ENCODE data around the gene DPCD. TPM values are rescaled to one million over a fixed set of nuclear protein-coding genes. Genes with fewer than 3 reads are reported as not detected.

DPCD gene
- total RNA-seq, 2 donors from 2014 or later: 33.3 to 52.0 TPM

DNA sequence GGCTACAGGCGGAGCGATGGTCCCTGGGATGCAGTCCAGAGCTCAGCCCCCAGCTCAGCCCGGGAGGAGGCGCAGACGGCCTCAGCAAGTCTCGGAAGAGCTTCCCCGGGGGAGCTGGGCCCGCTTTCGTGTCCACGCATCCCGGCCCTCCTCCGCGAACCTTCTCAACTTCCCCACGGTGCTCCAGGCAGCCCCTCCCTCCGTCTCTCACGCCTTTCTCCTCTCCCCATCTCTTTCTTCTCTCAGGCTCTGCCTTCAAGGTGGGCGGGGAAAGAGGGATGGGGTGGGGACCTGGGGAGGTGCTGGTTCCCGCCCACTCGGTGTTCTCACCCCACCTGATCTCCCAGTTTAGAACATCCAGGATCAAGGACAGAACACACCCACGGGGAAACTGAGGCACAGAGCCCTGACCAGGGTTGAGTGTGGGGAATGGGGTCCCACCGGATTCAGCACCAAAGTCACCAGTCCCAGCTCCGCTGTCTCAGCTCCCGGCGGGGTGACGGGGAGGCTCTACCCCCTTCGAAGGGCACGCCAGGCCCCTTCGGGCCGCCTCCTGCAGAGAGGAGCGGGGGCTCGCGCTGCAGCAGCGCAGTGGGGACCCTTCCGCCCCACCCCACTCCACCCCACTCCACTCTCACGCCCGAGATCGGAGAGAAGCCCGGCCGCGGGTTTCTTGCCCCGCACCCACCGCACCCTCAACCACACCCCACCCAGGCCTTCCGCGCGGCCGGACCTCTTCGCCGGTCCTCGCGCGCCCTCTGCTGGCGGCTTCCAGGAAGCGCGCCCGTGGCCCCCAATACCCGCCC is 18.3 kb upstream of the DPCD start:
- H3K27ac Mint-ChIP-seq: no peak overlapping the region
- peaks cover 9% of the 10 kb centered on the region for H3K4me1 Mint-ChIP-seq
- TF ChIP-seq, protein P1, sequence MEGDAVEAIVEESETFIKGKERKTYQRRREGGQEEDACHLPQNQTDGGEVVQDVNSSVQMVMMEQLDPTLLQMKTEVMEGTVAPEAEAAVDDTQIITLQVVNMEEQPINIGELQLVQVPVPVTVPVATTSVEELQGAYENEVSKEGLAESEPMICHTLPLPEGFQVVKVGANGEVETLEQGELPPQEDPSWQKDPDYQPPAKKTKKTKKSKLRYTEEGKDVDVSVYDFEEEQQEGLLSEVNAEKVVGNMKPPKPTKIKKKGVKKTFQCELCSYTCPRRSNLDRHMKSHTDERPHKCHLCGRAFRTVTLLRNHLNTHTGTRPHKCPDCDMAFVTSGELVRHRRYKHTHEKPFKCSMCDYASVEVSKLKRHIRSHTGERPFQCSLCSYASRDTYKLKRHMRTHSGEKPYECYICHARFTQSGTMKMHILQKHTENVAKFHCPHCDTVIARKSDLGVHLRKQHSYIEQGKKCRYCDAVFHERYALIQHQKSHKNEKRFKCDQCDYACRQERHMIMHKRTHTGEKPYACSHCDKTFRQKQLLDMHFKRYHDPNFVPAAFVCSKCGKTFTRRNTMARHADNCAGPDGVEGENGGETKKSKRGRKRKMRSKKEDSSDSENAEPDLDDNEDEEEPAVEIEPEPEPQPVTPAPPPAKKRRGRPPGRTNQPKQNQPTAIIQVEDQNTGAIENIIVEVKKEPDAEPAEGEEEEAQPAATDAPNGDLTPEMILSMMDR (conservative IDR thresholded peaks at IDR 0.05): peak; percentile 96
- peaks cover 69% of the 10 kb centered on the region for H3K27me3 ChIP-seq (ENCODE audit: control insufficient read depth, insufficient read depth, low read length, poor library complexity, severe bottlenecking)
- H3K27ac ChIP-seq (ENCODE audit: low read depth, low read length): no peak overlapping the region
- H3K36me3 Mint-ChIP-seq (ENCODE audit: low read depth): no peaks in the 10 kb centered on the region
- peak overlapping the region; percentile 60 for H3K4me3 Mint-ChIP-seq
- peaks cover 4% of the 10 kb centered on the region for H3K9me3 Mint-ChIP-seq
- peak; percentile 92 for DNase-seq
- peaks cover 81% of the 10 kb centered on the region for H3K27me3 Mint-ChIP-seq (ENCODE audit: insufficient read depth)
- peak overlapping the region; percentile 42 for H3K9ac ChIP-seq (ENCODE audit: extremely low read depth, low read length, poor library complexity, severe bottlenecking)
- H3K36me3 ChIP-seq (ENCODE audit: control insufficient read depth, insufficient read depth, low read length): no peaks in the 10 kb centered on the region
- H3K4me3 ChIP-seq (ENCODE audit: low read length): peak overlapping the region; percentile 82
- WGBS, 2 experiments (ENCODE audit: insufficient coverage in 1 of 2, insufficient read length in 1 of 2): 0 to 5% methylated on average over 1 to 53 of the region's 56 CpGs
- peaks cover 3% of the 10 kb centered on the region for H3K4me1 ChIP-seq (ENCODE audit: control insufficient read depth, insufficient read depth, low read length)
- H3K9me3 ChIP-seq (ENCODE audit: control insufficient read depth, low read length): no peaks in the 10 kb centered on the region

DNA sequence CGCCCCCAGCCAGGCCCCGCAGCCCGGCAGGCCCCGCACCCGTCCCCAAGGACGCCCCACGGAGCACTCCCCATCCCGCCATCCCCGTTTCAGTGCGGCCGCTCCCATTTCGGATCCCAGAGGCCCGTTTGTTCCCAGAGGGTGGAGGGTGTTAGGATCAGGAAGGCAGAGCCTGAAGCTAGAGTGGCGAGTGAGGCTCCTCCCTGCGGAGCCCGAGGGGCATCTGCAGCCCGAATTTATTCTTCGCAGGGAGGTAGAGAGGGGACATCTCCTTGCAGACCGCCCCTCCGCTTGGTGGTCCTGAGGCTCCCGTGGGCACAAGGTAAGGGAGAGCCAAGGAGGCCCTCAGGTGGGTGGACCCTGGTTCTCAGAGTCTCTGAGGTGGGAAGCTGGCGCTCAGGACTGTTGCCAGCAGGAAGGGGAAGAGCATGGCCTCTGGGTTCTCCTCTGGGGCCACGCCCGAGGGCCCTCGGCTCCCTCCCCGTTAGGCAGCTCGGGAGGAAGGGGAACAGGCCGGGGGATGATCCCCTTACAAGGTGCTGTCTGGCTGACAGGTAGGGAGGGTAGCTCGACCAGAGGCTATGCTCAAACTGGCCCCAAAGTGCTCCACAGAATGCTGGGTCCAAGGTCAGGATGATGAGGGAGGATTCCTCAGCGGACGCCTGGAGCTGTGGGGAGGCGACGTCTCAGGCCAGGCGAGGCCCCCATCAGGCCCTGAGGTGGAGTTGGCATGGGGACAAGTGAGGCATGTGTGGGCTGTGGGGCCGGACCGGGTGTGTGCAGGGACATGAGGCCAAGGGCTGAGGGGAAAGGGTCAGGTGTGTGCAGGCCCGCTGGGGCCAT is 17.5 kb upstream of the DPCD start:
- H3K27ac ChIP-seq (ENCODE audit: low read depth, low read length): no peak overlapping the region
- peak overlapping the region; percentile 60 for H3K4me3 Mint-ChIP-seq
- no peak overlapping the region for H3K9ac ChIP-seq (ENCODE audit: extremely low read depth, low read length, poor library complexity, severe bottlenecking)
- no peak for DNase-seq
- no peaks in the 10 kb centered on the region for H3K9me3 ChIP-seq (ENCODE audit: control insufficient read depth, low read length)
- H3K4me1 Mint-ChIP-seq: peaks cover 10% of the 10 kb centered on the region
- TF ChIP-seq, protein P1 (conservative IDR thresholded peaks at IDR 0.05): peak; percentile 13
- no peak overlapping the region for H3K27ac Mint-ChIP-seq
- peak overlapping the region; percentile 82 for H3K4me3 ChIP-seq (ENCODE audit: low read length)
- H3K36me3 Mint-ChIP-seq (ENCODE audit: low read depth): no peaks in the 10 kb centered on the region
- H3K36me3 ChIP-seq (ENCODE audit: control insufficient read depth, insufficient read depth, low read length): no peaks in the 10 kb centered on the region
- H3K4me1 ChIP-seq (ENCODE audit: control insufficient read depth, insufficient read depth, low read length): peaks cover 3% of the 10 kb centered on the region
- peaks cover 69% of the 10 kb centered on the region for H3K27me3 ChIP-seq (ENCODE audit: control insufficient read depth, insufficient read depth, low read length, poor library complexity, severe bottlenecking)
- peaks cover 72% of the 10 kb centered on the region for H3K27me3 Mint-ChIP-seq (ENCODE audit: insufficient read depth)
- H3K9me3 Mint-ChIP-seq: peaks cover 4% of the 10 kb centered on the region
- WGBS, 2 experiments (ENCODE audit: insufficient coverage in 1 of 2, insufficient read length in 1 of 2): 32 to 86% methylated on average over 4 to 37 of the region's 37 CpGs

DNA sequence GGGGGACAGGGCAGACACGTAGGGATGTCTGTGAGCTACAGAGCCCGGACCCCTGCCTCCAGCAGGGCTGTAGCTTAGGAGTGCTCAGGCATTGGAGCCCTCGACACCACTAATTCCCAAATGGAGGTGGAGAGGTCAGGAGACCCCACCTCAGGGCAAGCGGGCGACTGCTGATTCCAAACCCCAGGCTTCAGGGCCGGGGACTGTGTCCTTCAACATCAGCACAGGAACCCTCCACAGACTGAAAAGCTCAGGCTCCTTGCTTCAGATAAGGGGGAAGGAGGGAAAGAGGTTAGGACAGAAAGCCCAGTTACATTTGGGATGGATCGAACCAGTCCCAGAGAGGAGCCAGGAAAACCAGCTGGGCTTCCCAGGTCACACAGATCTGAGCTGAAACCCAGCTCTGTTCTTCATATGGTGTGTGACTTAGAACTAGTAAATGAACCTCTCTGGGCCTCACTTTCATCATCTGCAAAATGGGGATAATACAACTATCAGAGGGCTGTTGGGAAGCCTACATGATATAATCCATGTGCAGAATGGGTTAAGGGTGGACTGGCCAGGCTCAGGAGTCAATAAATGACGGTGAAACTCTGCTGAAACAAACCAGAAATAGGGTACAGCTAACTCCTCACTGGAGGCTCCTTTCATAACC is 16.7 kb upstream of the DPCD start:
- 94 to 95% methylated on average over 4 to 8 of the region's 8 CpGs for WGBS, 2 experiments (ENCODE audit: insufficient coverage in 1 of 2, insufficient read length in 1 of 2)
- no peaks in the 10 kb centered on the region for H3K36me3 ChIP-seq (ENCODE audit: control insufficient read depth, insufficient read depth, low read length)
- Mint-ChIP-seq H3K4me1 (peaks cover 15% of the 10 kb centered on the region), H3K4me3 (peak overlapping the region; percentile 60), H3K36me3 (ENCODE audit: low read depth) (peaks cover 3% of the 10 kb centered on the region), H3K27ac (no peak overlapping the region), H3K27me3 (ENCODE audit: insufficient read depth) (peaks cover 65% of the 10 kb centered on the region), H3K9me3 (peaks cover 4% of the 10 kb centered on the region)
- no peak overlapping the region for H3K4me3 ChIP-seq (ENCODE audit: low read length)
- peaks cover 6% of the 10 kb centered on the region for H3K4me1 ChIP-seq (ENCODE audit: control insufficient read depth, insufficient read depth, low read length)
- H3K9me3 ChIP-seq (ENCODE audit: control insufficient read depth, low read length): no peaks in the 10 kb centered on the region
- TF ChIP-seq, protein P1 (conservative IDR thresholded peaks at IDR 0.05): no peak
- DNase-seq: no peak
- H3K27ac ChIP-seq (ENCODE audit: low read depth, low read length): no peak overlapping the region
- no peak overlapping the region for H3K9ac ChIP-seq (ENCODE audit: extremely low read depth, low read length, poor library complexity, severe bottlenecking)
- H3K27me3 ChIP-seq (ENCODE audit: control insufficient read depth, insufficient read depth, low read length, poor library complexity, severe bottlenecking): peaks cover 62% of the 10 kb centered on the region

All from endodermal cell (in vitro differentiated cells).